Stimulated activated CD8-positive, alpha-beta memory T cell treated with anti-CD3 and anti-CD28 coated beads, Interleukin-7, amount 100 ng/mL, for 48 hours (primary cell): ENCODE results near the gene MAST4.

Experiments used
- DNase-seq, 2 donors: peaks; one replicate each; pipeline ENCODE4 v3.0.0-alpha.2; 2020; ENCODE audit warnings: low read depth in 1 of 2; ENCODE audit errors: extremely low read depth in 1 of 2

The MAST4 gene

DNA sequence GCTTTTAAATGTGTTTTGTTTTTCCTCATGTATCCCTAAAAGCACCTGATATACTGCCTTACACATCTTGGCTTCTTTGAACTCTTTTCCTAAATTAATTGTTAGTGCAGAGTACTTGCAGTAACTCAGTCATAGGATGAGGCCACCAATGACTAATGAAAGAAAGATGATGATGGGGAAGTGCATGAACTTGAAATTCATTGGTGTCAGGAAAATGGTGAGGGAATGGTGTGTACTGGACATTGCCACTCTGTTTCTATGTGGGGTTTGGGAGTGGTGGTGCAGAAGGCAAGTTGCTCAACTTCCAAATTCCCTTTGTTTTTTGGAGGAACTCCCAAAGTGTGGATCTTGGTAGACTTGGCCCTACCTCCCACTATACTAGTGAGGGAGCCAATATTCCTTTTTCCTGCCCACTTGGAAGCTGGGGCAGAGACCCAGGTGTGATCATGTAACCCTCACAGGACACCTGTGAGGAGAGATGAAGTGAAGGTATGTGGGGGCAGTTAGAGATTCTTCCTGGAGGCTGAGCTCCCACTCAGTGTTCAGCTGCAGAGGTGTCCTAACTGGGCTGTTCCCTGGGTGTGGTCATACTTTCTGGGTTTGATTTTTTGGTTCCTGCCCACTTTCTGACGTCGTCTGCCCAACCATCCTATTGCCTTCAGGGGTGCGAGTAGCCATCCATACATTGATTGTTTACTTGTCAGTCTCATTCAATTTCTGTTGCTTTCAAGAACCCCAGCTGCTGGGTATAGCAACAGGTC, 298.5 kb downstream of the MAST4 start:
- no peak for DNase-seq

DNA sequence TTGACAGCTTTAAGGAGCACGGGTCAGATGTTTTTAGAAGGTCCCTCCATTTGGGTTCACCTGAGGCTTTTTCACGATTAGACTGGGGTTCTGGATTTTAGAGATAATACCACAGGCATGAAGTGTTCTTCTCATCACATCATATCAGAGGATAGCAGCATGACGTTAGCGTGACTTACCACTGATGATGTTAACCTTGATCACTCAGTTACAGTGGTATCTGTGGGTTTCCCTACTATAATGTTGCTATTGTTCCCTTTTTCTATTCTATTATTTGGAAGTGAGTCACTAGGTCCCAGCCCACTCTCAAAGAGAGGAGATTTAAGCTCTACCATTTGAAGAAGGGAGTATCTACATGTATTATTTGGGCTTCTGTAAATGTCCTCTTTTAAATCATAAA, 300.0 kb downstream of the MAST4 start:
- DNase-seq: peak in 1 of 2 donors; percentile 4

DNA sequence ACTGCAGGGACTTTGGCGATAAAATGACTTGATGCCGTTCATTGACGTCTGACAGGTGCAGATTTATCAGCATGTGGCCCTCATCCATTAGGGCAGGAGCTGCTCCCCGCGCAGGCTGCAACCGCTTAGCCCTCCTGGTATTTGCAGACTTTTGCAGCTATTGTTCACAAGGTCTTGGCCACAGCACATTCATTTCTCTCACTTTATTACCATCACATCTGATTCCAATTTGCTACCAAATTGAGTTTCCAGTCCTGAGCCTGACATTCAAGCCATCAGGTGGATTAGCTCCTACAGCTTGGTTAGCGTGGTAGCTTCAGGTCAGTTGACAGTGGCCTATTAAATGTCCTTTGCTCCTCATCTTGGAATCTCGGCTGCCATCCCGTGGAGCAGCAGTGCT, 301.2 kb downstream of the MAST4 start:
- no peak for DNase-seq

DNA sequence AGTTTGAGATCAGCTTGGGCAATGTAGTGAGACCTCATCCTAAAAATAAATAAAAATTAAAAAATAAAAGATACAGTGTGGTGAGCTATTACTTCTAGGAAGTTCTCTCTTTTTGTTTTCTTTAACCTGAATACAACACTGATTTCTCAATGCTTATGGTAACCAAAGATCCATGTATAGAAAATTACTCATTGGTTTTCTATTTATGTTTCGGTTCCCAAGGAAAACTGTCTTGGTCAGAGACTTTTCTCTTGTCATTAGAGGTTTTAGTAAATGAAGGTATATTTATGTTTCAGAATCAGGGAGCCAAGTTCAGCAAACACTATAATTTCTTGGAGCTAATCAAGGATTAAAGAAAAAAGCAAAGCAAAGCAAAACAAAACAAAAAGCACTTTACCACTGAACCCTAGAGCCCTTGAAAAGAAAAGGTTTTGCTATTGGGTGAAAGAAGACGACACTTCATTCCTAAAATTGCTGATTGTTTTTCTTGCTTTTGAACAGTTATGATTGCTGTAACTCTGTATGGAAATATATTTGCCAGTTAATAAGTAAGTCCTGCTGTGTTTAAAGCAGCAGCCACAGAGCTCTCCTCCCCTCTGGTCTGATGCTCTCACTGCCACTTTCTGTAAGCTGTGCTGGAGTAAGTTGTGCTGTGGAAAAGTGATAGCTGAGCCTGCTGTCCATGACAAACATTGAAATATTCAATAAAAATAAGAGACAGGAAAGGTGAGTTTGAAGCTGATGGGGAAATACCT, 302.2 kb downstream of the MAST4 start:
- DNase-seq: no peak

DNA sequence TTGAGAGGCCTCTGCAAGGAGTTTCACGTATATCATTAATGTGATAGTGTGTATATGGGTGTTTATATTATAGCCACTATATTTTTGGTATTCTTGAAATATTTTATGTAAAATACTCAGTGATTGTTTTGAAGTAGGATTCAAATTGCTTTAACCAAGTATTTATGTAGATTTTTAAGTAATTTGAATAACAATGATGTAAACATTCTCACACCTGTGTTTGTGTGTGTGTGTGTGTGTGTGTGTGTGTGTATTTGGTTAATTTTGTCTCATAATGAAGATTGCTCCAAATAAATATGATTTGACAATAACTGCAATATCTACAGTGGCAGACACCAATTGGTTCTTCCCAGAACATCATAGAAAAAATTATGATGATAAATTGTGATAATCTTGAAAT, 307.0 kb downstream of the MAST4 start:
- DNase-seq: no peak

DNA sequence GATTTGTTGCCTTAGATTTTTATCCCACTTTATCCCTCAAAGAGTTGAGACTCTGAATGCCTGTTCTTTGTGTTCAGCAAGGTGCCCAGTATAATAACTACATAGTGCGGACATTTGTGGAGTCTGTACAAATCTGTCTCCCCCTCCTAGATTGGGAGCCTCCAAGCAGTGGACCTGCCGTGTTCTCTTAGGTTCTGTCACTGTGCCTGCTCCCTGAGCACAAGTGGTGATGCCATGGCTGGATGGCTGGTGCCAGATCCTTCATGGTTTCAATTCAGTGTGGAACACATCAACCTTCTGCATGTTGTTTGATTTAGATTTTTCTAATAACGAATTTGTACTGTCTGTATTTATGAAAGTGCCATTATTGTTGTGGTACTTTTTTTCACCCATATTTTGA, 307.5 kb downstream of the MAST4 start:
- DNase-seq: no peak

DNA sequence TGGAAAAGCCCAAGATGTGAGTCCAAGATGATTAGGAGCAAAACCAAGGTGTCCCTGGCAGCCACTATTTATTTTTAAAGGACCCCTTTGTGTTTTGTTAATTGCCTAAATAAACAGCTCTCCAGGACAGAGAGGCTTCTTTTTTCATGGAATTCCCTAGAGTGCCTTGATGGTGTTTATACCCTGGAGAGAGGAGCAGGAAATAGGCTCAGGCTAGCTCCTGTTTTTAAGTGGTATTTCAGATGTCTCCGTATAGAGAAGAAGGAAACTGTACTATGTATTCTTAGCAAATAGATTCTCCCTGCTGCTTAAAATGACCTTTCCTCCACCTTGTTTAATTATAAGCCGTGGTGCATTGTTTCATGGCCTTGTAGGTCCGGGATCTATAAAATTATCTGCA, 308.0 kb downstream of the MAST4 start:
- no peak for DNase-seq

DNA sequence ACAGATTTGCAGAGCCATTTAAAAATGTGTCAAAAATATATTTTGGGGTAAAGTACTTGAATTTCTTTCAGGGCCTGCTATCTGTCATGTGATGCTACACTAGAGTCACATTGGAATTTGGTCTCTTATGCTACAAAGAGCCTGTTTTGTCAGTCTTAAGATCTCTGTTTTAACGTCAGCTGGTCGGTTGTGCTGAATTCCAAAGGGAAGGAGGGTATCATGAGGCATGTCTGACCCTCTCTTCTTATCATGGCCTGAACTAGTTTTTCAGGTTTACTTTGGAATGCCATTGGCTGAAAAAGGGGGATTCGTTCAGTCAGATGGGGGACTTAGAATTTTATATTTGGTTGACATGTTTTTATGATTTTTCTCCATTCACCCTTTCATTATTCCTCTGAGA, 309.8 kb downstream of the MAST4 start:
- no peak for DNase-seq

DNA sequence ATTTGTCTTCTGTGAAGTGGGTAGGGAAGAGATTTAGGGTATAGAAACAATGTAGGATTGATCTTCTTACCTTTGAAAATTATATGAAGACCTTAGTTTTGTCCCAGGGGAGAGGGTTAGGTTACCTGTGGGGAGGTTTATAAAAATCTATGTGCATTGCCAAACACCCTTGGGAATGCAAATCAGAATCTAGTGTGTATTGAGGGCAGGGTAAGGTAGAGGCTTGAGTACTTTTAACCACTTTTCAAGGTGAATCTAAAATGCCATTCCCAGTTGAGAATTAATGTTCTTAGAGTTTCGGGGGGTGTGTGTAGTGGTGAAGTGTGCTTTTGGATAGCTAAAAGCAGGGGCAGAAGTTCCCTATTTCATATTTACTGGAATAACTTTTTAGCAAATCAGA, 312.0 kb downstream of the MAST4 start:
- no peak for DNase-seq

DNA sequence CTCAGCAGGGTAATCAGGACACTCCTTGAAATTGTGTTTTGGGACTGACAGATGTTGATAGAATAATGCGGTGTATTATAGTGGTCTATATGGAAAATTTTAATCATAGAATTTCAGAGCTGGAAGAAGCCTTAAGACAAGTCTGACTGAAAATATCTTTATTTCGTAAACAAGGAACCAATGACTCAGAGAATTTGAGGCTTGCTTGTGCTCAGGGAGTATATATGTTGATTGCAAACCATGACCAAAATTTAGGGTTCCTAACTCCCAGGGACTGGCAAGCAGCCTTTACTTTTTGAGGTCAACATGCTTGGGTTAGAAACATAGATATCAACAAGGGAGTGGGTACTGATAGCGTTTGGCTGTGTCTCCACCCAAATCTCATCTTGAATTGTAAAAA, 313.2 kb downstream of the MAST4 start:
- DNase-seq: no peak

DNA sequence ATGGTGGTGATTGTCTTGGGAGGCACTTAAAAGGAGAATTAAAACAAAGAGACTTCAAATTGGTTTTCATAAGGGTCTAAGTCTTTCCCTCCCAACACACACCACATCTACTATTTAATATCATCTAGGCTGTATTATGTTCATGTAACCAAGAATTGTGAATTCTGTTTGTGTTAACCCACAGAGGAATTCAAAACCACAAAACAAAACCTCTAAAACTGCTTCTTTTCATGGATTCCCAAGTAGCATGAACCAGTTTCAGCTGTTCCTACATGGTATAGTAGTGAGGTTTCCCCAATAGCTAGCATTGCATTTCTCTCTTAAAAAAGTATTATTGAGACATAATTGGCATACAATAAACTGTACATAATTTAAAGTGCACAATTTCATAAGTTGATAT, 316.6 kb downstream of the MAST4 start:
- DNase-seq: no peak

DNA sequence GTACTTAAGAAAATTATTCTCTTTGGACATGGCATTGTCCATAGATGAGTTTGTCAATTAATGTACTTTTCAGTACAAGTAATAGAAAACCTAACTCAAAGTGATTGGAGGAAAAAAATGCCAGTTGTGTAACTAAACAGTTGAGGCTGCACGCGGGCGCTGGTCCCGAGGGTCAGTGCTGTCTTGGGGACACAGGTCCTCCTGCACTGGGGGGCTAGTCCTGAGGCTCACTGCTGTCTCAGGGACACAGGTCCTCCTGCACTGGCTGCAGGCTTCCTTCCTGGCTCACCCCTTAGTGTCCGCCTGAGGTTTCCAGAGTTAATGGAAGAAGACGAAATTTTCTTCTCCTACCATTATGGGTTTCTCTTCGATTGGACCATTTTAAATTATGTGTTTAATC, 319.3 kb downstream of the MAST4 start:
- no peak for DNase-seq

DNA sequence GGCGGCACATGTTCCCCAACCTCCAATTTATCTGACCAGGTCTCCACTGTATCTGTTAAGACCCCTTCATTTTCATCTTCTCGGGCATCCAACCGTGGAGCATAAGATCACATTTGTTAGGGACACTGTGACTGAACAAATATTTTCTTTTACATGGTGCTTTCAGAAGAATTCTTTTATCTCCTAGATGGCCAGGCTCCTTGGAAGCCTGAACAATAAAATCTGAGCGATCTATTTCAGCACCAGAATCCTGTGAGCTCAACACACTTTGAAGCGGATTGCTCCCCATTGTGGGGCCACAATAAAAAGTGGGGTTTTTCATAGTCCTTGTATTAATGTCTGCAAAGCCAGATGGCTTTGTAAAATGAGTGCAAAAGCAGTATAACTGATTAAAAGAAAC, 326.7 kb downstream of the MAST4 start:
- no peak for DNase-seq

DNA sequence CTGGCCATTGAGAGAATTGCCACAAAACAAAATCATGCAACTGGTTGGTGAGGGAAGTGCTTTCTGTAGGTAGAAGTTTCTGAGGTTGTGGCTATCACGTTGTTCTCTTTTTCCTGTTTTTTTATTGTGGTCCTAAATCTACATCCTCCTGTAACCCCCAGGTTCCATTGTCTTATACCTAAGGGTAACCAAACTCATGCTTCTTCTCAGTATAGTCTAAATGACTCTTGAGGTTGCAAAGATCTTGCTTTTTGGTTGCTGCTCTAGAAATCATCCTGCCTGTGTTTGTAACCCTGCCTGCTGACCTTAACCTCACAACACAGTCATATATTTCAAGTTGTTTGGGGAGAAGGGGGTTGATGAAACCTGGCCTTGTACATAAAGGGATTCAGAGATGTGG, 327.3 kb downstream of the MAST4 start:
- DNase-seq: no peak

DNA sequence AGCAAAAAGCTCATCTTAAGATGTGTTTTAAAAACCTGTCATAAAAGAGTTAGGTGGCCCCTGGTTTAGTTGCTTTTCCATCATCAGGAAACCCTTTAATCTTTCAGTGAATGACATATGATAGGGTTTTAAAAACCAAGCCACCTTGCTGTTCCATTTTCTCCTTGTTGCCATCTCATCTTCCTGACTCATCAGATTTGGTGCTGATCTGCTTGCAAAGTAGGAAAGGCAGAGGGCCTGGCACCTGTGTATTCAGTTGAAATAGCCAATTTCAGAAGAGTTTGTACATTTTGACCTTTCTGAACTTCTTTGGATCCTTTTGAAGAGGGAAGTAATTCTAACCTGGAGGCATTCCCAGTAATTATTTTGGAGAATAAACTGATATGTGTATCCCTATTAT, 327.7 kb downstream of the MAST4 start:
- DNase-seq: no peak

DNA sequence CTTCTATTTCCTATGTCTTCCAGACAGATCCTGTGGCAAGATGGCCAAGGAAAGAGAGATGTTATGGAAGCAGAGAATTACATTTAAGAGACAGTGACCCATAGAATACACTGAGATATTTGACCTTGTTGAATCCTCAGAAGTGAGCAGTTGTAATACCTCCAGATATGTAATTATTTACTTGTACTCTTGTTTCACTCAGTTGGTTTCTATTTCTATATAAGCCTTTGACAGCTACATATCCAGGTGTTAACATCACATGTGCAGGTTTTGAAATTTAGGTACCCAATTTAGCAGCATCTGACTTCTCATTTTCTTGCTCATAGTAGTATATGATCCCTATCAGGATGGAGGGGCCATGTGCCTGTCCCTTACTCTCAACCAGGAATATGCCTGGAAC, 330.9 kb downstream of the MAST4 start:
- DNase-seq: no peak

DNA sequence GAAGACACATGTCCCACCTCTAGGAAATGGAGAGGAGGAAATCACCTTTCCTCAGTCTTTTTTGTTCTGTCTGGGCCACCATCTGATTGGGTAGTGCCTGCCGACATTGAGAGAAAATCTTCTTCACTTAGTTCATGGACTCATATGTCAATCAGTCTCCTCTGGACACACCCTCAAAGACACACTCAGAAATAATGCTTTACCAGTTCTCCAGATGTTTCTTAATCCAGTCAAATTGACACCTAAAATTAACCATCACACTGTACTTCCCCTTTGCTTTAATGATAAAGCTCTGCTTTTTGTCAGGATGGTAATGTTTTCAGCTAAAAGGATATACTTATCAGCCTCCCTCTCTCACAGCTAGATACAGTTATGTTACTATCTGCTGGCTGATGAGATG, 333.1 kb downstream of the MAST4 start:
- no peak for DNase-seq

DNA sequence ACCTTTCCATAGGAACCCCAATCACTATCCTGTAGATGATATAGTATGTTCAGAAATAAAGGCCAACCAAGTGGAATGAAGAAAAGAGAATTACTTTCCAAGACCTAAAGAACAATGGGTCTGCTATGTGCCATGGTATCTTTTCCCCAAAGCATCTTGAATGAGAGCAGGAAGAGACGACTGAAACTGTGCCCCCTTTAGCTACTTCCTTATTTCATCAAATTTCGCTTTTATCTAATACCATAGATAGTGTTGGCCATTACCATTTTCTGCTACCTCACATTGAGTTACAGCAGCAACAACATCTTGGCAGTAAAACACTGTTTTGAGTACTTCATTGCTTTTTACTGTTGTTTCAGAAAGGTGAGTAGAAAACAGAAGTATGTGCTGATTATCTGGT, 333.8 kb downstream of the MAST4 start:
- DNase-seq: no peak

DNA sequence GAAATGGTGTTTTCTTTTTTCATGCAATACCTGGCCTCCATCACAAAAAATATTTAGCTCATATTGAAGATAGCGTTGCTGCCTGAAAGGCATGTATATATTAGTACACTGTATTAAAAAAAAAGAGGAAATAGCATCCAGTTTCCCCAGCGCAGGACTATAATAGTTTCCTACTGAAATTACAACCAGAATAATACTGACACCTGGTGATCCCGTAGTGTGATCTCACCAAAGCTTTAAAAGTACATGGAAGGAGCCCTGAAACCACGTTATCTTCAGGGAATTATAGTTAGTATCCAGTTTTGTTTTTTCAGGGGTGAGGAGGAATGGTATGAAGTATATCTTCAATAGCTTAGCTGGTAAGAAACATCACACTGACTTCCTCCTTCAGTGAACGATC, 335.5 kb downstream of the MAST4 start:
- no peak for DNase-seq

DNA sequence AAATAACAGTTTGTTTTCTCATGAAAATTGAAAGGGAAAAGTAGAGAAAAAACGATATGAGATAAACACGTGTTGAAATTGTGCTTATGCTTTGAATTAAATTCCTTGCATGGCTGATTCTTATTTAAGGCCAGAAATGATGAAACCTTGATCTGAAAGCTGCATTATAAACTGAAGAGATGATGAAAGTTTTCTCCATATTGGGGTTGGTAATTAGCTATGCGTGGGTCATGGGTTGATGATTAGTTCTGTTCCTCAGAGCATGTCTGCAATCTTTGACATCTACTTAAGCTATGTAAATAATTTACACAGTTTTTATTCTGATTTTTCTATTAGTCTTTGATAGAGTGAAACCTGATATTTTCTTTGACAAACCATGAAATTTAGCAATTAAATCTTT, 336.3 kb downstream of the MAST4 start:
- no peak for DNase-seq

DNA sequence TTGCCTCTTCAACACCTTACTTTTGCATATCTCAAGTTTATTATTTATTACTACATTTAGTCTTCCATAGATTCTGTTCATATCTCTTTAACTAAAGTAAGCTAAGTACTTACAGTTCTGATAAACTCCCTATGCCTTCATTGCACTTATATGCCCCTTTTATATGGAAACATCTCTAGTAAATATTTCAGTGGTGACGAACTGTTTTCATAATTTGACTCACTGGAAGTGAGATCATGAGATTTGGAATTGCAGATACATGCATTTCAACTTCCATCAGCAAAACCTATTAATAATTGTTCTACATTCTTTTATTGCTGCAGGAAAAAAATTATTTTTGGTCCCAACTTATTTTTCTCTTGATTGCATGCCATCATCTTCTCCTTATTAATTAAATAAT, 336.9 kb downstream of the MAST4 start:
- no peak for DNase-seq

DNA sequence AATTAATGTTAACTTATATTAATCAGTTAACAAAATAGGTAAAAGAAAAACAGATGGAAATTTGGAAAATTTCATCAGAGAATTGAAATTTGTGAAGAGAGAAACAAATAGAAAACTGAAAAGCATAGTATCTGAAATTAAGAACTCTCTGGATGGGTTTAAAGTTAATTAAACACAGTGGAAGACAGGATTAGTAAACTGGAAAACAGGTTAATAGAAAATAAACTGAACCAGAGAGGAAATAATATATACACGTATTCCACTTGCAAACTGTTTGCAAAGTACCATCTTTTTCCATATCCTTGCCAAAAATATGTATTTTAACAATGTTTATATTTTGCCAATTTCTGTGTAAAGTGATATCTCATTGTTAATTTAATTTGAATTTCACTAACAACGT, 342.9 kb downstream of the MAST4 start:
- no peak for DNase-seq
